Neural cell (in vitro differentiated cells): ENCODE data around the gene UQCR11. TPM values are rescaled to one million over a fixed set of nuclear protein-coding genes. Genes with fewer than 3 reads are reported as not detected.

Source experiments
- H2AFZ ChIP-seq: fragments of 200-600, 300-800 bp; sonication (generic), shearing (Covaris generic); 2 replicates; pipeline ENCODE4 v1.6.0; 2014; ENCODE audit warnings: low read depth, mild to moderate bottlenecking, antibody characterized with exemption, low read length, moderate library complexity
- H3F3A ChIP-seq: fragments of 200-600 bp; shearing (Covaris generic); 2 replicates; pipeline ENCODE4 v1.6.1; 2016; ENCODE audit warnings: mild to moderate bottlenecking, moderate library complexity, mixed read lengths, antibody characterized with exemption, low read length; ENCODE audit not compliant: insufficient read depth, poor library complexity, severe bottlenecking
- H3K27ac ChIP-seq: fragments of 200-600, 300-800 bp; sonication (generic), shearing (Covaris generic); 2 replicates; pipeline ENCODE4 v1.5.1; 2014; ENCODE audit warnings: mild to moderate bottlenecking, low read length, moderate library complexity
- H3K27me3 ChIP-seq: fragments of 300-800, 200-600 bp; sonication (generic), shearing (Covaris generic); 2 replicates; pipeline ENCODE4 v1.6.0; 2014; ENCODE audit warnings: mild to moderate bottlenecking, low read depth, low read length, moderate library complexity; ENCODE audit not compliant: insufficient read depth
- H3K36me3 ChIP-seq: fragments of 300-800, 200-600 bp; sonication (generic), shearing (Covaris generic); 2 replicates; pipeline ENCODE4 v1.5.1; 2014; ENCODE audit warnings: mild to moderate bottlenecking, antibody characterized with exemption, low read length, moderate library complexity; ENCODE audit not compliant: insufficient read depth
- H3K4me2 ChIP-seq: fragments of 300-800, 200-600 bp; sonication (generic), shearing (Covaris generic); 2 replicates; pipeline ENCODE4 v1.6.0; 2014; ENCODE audit warnings: mild to moderate bottlenecking, low read length
- H3K4me3 ChIP-seq: fragments of 300-800, 200-600 bp; sonication (generic), shearing (Covaris generic); 2 replicates; pipeline ENCODE4 v1.5.1; 2014; ENCODE audit warnings: mild to moderate bottlenecking, low read length, moderate library complexity
- H3K79me2 ChIP-seq: fragments of 200-600 bp; shearing (Covaris generic); replicated peaks from 2 replicates; pipeline ENCODE4 v1.6.0; 2014; ENCODE audit warnings: mild to moderate bottlenecking, low read length, moderate library complexity; ENCODE audit not compliant: insufficient read depth
- H3K9ac ChIP-seq: fragments of 300-800, 200-600 bp; sonication (generic), shearing (Covaris generic); 2 replicates; pipeline ENCODE4 v1.6.1; 2016; ENCODE audit warnings: mild to moderate bottlenecking, low read length, mixed read lengths
- H3K9me2 ChIP-seq: fragments of 200-600 bp; shearing (Covaris generic); 2 replicates; pipeline ENCODE4 v1.6.1; 2016; ENCODE audit warnings: mild to moderate bottlenecking, low read length, mixed read lengths; ENCODE audit not compliant: insufficient read depth
- H3K9me3 ChIP-seq: fragments of 200-600, 300-800 bp; sonication (generic), shearing (Covaris generic); 2 replicates; pipeline ENCODE4 v1.6.1; 2016; ENCODE audit warnings: mild to moderate bottlenecking, mixed run types, low read length, moderate library complexity, mixed read lengths
- H4K20me1 ChIP-seq: fragments of 200-600 bp; shearing (Covaris generic); 2 replicates; pipeline ENCODE4 v1.6.1; 2016; ENCODE audit warnings: mild to moderate bottlenecking, mixed run types; ENCODE audit not compliant: insufficient read depth
- CTCF ChIP-seq: fragments of 450-650 bp; IDR thresholded peaks from 2 replicates; pipeline ENCODE4 v1.5.1; 2014; ENCODE audit warnings: antibody characterized with exemption, mild to moderate bottlenecking, moderate library complexity; ENCODE audit not compliant: poor library complexity, severe bottlenecking
- EP300 ChIP-seq: fragments of 450-650 bp; conservative IDR thresholded peaks from 2 replicates; pipeline ENCODE4 v1.6.1; 2014; ENCODE audit warnings: antibody characterized with exemption, mild to moderate bottlenecking, moderate library complexity; ENCODE audit not compliant: poor library complexity, severe bottlenecking
- EZH2 ChIP-seq: fragments of 200-600, 300-800 bp; shearing (Covaris generic), sonication (generic); IDR thresholded peaks from 2 replicates; pipeline ENCODE4 v1.6.1; 2014; ENCODE audit warnings: antibody characterized with exemption, low read length, borderline replicate concordance, mild to moderate bottlenecking; ENCODE audit not compliant: insufficient read depth, poor library complexity, severe bottlenecking
- MXI1 ChIP-seq: fragments of 450-650 bp; conservative IDR thresholded peaks from 2 replicates; pipeline ENCODE4 v1.6.1; 2014; ENCODE audit warnings: antibody characterized with exemption, mild to moderate bottlenecking; ENCODE audit not compliant: poor library complexity, severe bottlenecking
- POLR2AphosphoS5 ChIP-seq: IDR thresholded peaks from 2 replicates; pipeline ENCODE4 v1.6.1; 2012
- RAD21 ChIP-seq: fragments of 450-650 bp; conservative IDR thresholded peaks from 2 replicates; pipeline ENCODE4 v1.6.1; 2014; ENCODE audit warnings: antibody characterized with exemption, mild to moderate bottlenecking, moderate library complexity
- REST ChIP-seq: IDR thresholded peaks from 2 replicates; pipeline ENCODE4 v1.6.1; 2012; ENCODE audit warnings: borderline replicate concordance
- SMC3 ChIP-seq: fragments of 450-650 bp; conservative IDR thresholded peaks from 2 replicates; pipeline ENCODE4 v1.6.1; 2014; ENCODE audit warnings: antibody characterized with exemption, mild to moderate bottlenecking, moderate library complexity; ENCODE audit not compliant: poor library complexity
- TAF1 ChIP-seq: IDR thresholded peaks from 2 replicates; pipeline ENCODE4 v1.6.1; 2012; ENCODE audit warnings: low read depth
- polyA plus RNA-seq: library from polyadenylated mRNA; depleted of rRNA; stranded (reverse); fragments of >200 nt; gene quantifications from 2 replicates; pipeline ENCODE4 v1.2.3, GENCODE V29; 2014

Gene UQCR11
- polyA plus RNA-seq, 1 donor from 2014 or later: 204 TPM

DNA sequence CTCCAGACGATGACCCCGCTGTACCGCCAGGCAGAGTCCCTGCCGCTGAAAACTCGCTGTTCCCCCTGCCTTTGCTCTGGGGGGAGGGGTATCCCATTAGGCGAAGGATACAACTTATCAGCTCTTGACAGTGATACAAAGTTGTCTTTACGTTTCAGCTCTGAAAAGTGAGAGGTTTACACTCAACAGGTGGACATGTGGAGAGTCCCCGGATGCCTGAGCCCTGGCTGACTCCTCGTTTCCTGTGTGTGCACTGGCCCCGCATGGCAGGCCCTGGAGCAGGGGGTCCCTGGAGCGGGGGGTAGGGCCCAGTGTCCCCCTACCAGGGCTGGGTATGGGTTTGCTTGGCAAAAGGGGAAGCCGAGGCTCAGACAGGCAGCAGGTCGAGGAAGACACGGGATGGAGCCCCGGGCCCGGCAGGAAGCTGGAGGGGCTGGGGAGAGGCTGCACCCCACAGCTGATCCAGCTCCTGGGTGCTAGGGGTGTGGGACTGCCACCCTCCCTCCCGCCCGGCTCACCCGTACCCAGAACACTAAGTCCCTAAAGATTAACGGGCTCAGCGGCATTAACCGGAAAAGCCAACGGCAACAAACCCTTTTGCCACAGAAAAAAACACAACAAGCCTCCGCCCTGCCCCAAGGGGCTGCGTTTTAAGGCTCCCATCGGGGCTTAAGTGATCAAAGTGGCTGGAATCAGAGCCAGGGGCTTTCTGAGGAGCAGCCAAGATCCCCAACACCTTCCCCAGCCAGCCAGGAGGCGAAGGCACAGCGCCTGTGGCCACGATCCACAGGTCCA lies 41.6 kb upstream of the UQCR11 start:
- H4K20me1 ChIP-seq: no peaks in the 10 kb centered on the region

GRCh38 chr19:1646149-1646548 lies 40.9 kb upstream of the UQCR11 start:
- Histone ChIP-seq H3F3A (no peaks in the 10 kb centered on the region), H3K79me2 (peaks cover 27% of the 10 kb centered on the region), H3K27me3 (no peaks in the 10 kb centered on the region), H3K9ac (no peak overlapping the region), H3K4me2 (no peak overlapping the region), H4K20me1 (no peaks in the 10 kb centered on the region), H3K4me3 (no peak overlapping the region), H3K27ac (no peak overlapping the region), H3K9me3 (no peaks in the 10 kb centered on the region), H3K36me3 (no peaks in the 10 kb centered on the region), H2AFZ (no peak overlapping the region), H3K9me2 (no peaks in the 10 kb centered on the region)
- no peak for TF ChIP-seq TAF1
- no peak for TF ChIP-seq REST
- TF ChIP-seq RAD21: no peak
- TF ChIP-seq EP300: no peak
- no peak for TF ChIP-seq MXI1
- no peak for TF ChIP-seq SMC3
- no peak for TF ChIP-seq CTCF
- TF ChIP-seq EZH2: no peak
- no peak for TF ChIP-seq POLR2AphosphoS5

More for the DNA sequence above, 41.6 kb upstream of the UQCR11 start:
- Histone ChIP-seq H3K4me2 (no peak overlapping the region), H3F3A (no peaks in the 10 kb centered on the region), H3K27me3 (no peaks in the 10 kb centered on the region), H3K9me2 (no peaks in the 10 kb centered on the region), H3K9me3 (no peaks in the 10 kb centered on the region), H2AFZ (no peak overlapping the region), H3K36me3 (no peaks in the 10 kb centered on the region), H3K27ac (no peak overlapping the region), H3K9ac (no peak overlapping the region), H3K79me2 (peaks cover 31% of the 10 kb centered on the region), H3K4me3 (no peak overlapping the region)
- TF ChIP-seq MXI1 (no peak), CTCF (no peak)
